ENCODE data around the gene CASZ1. TPM values are rescaled to one million over a fixed set of nuclear protein-coding genes. Genes with fewer than 3 reads are reported as not detected.

CASZ1 gene
- total RNA-seq, 2 donors from 2014 or later = 90.9 to 96.9 TPM

DNA sequence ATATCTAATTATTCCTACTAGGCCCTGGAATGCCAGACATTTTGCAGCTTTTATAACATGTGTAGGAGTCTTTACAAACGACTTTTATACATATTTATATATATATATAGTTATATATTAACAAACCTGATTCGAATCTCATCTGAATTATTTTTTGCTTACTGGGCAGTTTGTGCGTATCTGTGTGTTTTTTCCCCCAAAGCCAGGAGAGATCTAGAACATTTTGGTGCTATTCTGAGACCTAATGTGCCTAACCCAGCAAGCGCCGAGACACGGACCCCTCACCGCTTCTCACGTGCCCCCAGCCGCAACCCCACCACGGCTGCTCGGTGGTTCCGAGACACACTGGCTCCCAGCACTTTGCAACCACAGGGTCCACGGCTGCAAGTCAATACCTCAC, 54.8 kb downstream of the CASZ1 start:
- peaks cover 25% of the 10 kb centered on the region for H3K4me1 ChIP-seq (replicated peaks)
- no peak overlapping the region for H3K4me3 ChIP-seq
- peak overlapping the region; percentile 19 to 45 for H3K27ac ChIP-seq
- no peaks in the 10 kb centered on the region for H3K9me3 ChIP-seq
- intact Hi-C loops (cut with DNase I) = no loop called here
- no peaks in the 10 kb centered on the region for H3K27me3 ChIP-seq (replicated peaks; ENCODE audit: insufficient read depth)
- H3K36me3 ChIP-seq = no peaks in the 10 kb centered on the region
- TF ChIP-seq POLR2AphosphoS5 (IDR thresholded peaks at IDR 0.05) (no peak), POLR2A (IDR thresholded peaks at IDR 0.05) (no peak), CTCF (IDR thresholded peaks at IDR 0.05) (no peak)
- no peak for DNase-seq (ENCODE audit: low spot score)
- WGBS = 71% methylated on average over 13 of the region's 13 CpGs

DNA sequence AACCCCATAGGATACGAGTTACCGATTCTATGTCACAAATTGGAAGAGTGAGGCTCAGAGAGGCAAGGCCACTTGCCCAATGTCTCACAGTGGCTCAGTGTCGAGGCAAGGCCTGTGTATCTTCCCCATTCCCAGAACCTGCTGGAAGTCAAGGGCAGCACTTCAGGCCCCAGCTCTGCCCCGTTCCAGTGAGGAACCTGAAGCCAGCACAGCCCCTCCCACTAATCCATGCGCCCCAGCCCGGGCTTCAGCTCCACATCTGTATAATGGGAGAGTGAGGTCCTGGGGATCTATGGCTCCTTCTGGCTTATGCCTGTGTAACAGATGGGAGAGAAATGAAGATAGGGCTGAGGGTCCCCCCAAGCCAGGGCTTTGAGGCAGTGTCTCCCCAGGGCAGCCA, 56.3 kb downstream of the CASZ1 start:
- H3K4me1 ChIP-seq (replicated peaks) = peaks cover 30% of the 10 kb centered on the region

DNA sequence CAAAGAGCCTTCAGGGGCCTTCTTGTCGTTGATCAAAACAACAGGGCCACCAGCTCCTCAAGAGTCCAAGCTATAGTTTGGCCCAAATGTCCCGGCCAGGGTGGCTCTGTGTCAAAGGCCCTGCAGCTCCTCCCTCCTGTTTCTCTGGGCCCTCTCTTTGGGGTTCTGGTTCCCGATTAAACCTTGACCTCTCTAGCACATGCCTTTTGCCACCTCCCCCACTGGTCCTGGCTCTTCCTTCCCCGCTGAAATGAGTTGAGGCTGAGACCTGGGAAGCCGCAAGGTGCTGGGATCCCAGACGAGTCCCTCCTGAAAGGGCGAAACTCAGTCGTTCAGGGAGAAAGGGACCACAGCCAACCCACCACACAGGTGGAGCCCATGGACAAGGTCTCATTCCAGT, 56.9 kb downstream of the CASZ1 start:
- Histone ChIP-seq H3K4me1 (replicated peaks) (peaks cover 30% of the 10 kb centered on the region), H3K27ac (peak overlapping the region; percentile 40 to 79), H3K9me3 (no peaks in the 10 kb centered on the region), H3K4me3 (no peak overlapping the region), H3K36me3 (no peaks in the 10 kb centered on the region), H3K27me3 (replicated peaks; ENCODE audit: insufficient read depth) (no peaks in the 10 kb centered on the region)
- DNase-seq (ENCODE audit: low spot score) = no peak
- TF ChIP-seq POLR2A (IDR thresholded peaks at IDR 0.05) (no peak), CTCF (IDR thresholded peaks at IDR 0.05) (no peak), POLR2AphosphoS5 (IDR thresholded peaks at IDR 0.05) (no peak)
- 92% methylated on average over 8 of the region's 8 CpGs for WGBS
- intact Hi-C loops (cut with DNase I) = no loop called here

More for the DNA sequence above, 56.3 kb downstream of the CASZ1 start:
- WGBS = 85% methylated on average over 6 of the region's 6 CpGs
- intact Hi-C loops (cut with DNase I) = no loop called here
- no peak for DNase-seq (ENCODE audit: low spot score)
- Histone ChIP-seq H3K4me3 (no peak overlapping the region), H3K27me3 (replicated peaks; ENCODE audit: insufficient read depth) (no peaks in the 10 kb centered on the region), H3K27ac (peak overlapping the region; percentile 37 to 79), H3K36me3 (no peaks in the 10 kb centered on the region), H3K9me3 (no peaks in the 10 kb centered on the region)
- TF ChIP-seq CTCF (IDR thresholded peaks at IDR 0.05) (no peak), POLR2AphosphoS5 (IDR thresholded peaks at IDR 0.05) (no peak), POLR2A (IDR thresholded peaks at IDR 0.05) (no peak)

DNA sequence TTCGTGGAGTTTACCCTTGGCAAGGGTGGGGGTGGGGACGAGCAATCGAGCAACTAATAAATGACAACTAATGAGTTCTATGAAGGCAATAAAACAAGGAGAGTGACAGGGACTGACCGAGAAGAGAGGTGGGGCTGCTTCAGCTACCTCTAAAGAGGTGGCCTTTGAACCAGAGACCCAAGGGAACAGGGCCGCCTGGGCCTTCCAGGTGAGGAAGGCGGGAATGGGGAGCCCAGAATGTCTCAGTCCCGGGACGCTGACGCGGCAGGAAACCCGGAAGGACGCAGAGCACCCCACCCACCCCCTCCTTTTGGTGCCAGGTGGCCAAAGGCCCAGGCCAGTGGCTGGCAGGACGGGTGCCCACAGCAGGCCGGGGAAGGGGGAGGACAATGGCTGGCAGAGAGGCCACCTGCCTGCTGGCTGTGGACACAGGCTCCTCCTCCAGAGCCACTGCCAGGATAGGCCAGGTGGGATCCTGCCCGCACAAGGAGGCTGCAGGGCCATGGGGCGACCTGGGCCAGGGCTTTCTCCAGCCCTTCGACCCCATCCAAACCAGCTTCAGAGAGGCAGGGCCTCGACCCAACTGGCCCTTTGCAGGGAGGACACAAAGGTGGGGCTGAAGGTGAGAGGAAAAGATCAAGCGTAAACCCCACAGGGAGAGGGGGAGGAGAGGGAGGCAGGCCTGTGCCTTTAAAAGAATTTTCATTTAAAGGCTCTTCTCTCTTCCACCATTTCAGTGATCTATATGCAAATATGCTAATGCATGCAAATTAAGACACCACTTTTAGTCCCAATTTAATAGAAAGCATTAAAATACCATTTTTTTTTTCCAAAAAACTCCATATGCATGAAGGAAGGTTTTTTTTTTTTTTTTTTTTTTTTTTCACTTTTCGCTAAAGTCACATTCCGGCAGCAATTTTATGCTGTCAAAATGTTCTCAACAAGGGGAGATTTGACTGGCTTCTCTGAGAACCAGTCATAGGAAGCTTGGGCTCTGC, 58.1 kb downstream of the CASZ1 start:
- DNase-seq (ENCODE audit: low spot score) = peak; percentile 77

More for the DNA sequence above, 58.1 kb downstream of the CASZ1 start:
- TF ChIP-seq POLR2AphosphoS5 (IDR thresholded peaks at IDR 0.05) (peak; percentile 79), CTCF (IDR thresholded peaks at IDR 0.05) (no peak), POLR2A (IDR thresholded peaks at IDR 0.05) (peak; percentile 21)
- 42% methylated on average over 20 of the region's 21 CpGs for WGBS
- peak overlapping the region; percentile 78 to 79 for H3K27ac ChIP-seq
- H3K4me3 ChIP-seq = no peak overlapping the region
- H3K36me3 ChIP-seq = no peaks in the 10 kb centered on the region
- peaks cover 30% of the 10 kb centered on the region for H3K4me1 ChIP-seq (replicated peaks)
- H3K27me3 ChIP-seq (replicated peaks; ENCODE audit: insufficient read depth) = no peaks in the 10 kb centered on the region
- intact Hi-C loops (cut with DNase I) = no loop called here
- no peaks in the 10 kb centered on the region for H3K9me3 ChIP-seq
